22Rv1 (cell line): ENCODE results near the gene C1orf167.

Experiments
- CTCF ChIP-seq: fragments of 450-650 bp; IDR thresholded peaks from 2 replicates; pipeline ENCODE4 v1.5.1; 2017; ENCODE audit warnings: mild to moderate bottlenecking
- ZFX ChIP-seq: fragments of 450-650 bp; IDR thresholded peaks from 2 replicates; pipeline ENCODE4 v1.6.1; 2017; ENCODE audit warnings: antibody characterized with exemption, borderline replicate concordance

- TF ChIP-seq CTCF (peak; percentile 9; the same call in 1 of the 2 replicates), ZFX (no peak)
Measured at GRCh38 chr1:11735854-11736745, 25.9 kb upstream of the C1orf167 start, which contains the start of gene AGTRAP.
